Cardiac muscle cell (in vitro differentiated cells and primary cell): Measurements from ENCODE around the gene GNG7. TPM values are rescaled to one million over a fixed set of nuclear protein-coding genes. Genes with fewer than 3 reads are reported as not detected.
"Not testable (repeated sequence)": the region's sequence is repeated elsewhere in the genome, so short reads cannot be mapped to it uniquely, and the experiment has no call there.

Source experiments
- DNase-seq, 2 donors: peaks; one replicate each; pipeline versions ENCODE4 v3.0.0 to v3.0.0-alpha.2; 2010 to 2017; ENCODE audit warnings: low read depth in 1 of 2, low spot score in 1 of 2
- H3K27ac ChIP-seq: fragments of 200-600 bp; sonication (generic); 2 replicates; pipeline ENCODE4 v1.5.1; 2016
- H3K27me3 ChIP-seq: fragments of 200-600 bp; sonication (generic); 2 replicates; pipeline ENCODE4 v1.6.0; 2016; ENCODE audit warnings: control low read depth
- H3K36me3 ChIP-seq: fragments of 200-600 bp; sonication (generic); 2 replicates; pipeline ENCODE4 v1.5.1; 2016; ENCODE audit warnings: control low read depth
- H3K4me1 ChIP-seq: fragments of 200-600 bp; sonication (generic); 2 replicates; pipeline ENCODE4 v1.8.1; 2017; ENCODE audit warnings: low read depth, mild to moderate bottlenecking, mixed run types
- H3K4me3 ChIP-seq: fragments of 200-600 bp; sonication (generic); 2 replicates; pipeline ENCODE4 v1.5.1; 2016; ENCODE audit warnings: mild to moderate bottlenecking
- H3K9me3 ChIP-seq: fragments of 200-600 bp; sonication (generic); 2 replicates; pipeline ENCODE4 v1.5.1; 2017; ENCODE audit warnings: low read depth, mild to moderate bottlenecking, control low read depth
- CTCF ChIP-seq: IDR thresholded peaks from 2 replicates; pipeline ENCODE4 v1.5.1; 2012; ENCODE audit warnings: low read depth, mild to moderate bottlenecking, low read length
- polyA plus RNA-seq: library from polyadenylated mRNA; unstranded; fragments of >200 nt; fragmentation: Nextera tagmentation; extraction: Ambion mirVana; gene quantifications from 2 replicates; pipeline ENCODE4 v1.2.1, GENCODE V29; 2016
- total RNA-seq: library from RNA; depleted of rRNA; stranded (reverse); fragments of >200 nt; gene quantifications from 2 replicates; pipeline ENCODE4 v1.2.3, GENCODE V29; 2016

GNG7 gene
- total and polyA plus RNA-seq, 2 experiments from 2014 or later, result 20.4 to 24.8 TPM

- no peaks in the 10 kb centered on the region for H3K9me3 ChIP-seq
- peak overlapping the region; percentile 97 for H3K27ac ChIP-seq
- no peak for TF ChIP-seq CTCF
- no peaks in the 10 kb centered on the region for H3K27me3 ChIP-seq
- DNase-seq, result peak; percentile 47 to 88
- H3K4me3 ChIP-seq, result peak overlapping the region; percentile 7
- no peaks in the 10 kb centered on the region for H3K36me3 ChIP-seq
- H3K4me1 ChIP-seq, result peaks cover 20% of the 10 kb centered on the region
These were observed 206.7 kb downstream of the GNG7 start for GRCh38 chr19:2495651-2496316.

DNA sequence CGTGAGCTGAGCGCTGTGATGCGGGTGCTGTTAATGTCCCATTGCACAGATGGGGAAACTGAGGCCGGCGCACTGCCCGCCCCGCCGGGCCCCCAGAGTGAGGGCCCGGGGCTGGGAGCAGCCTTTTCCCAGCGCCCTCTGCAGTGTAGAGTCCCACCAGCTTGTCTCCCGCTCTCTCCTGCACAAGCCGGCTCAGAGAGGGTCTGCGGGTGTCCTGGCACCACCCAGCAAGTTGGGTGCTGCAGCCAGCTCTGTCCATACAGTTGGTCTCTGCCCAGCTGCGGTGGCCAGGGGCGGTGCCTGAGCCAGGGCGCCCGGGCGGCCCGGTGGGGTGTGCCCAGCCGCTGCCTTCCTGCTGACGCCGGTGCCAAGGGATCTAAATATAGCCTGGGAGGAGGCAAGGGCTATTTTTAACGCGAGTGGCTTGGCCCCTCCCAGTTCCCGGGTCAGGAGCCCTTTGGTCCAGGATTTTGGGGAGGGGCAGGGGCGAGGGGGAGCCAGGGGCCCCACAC, 207.3 kb downstream of the GNG7 start:
- H3K36me3 ChIP-seq, result no peaks in the 10 kb centered on the region
- H3K27ac ChIP-seq, result peak overlapping the region; percentile 97
- no peaks in the 10 kb centered on the region for H3K27me3 ChIP-seq
- peak overlapping the region; percentile 7 for H3K4me3 ChIP-seq
- DNase-seq, result peak; percentile 70 to 91
- peaks cover 20% of the 10 kb centered on the region for H3K4me1 ChIP-seq
- TF ChIP-seq CTCF, result peak; percentile 6
- no peaks in the 10 kb centered on the region for H3K9me3 ChIP-seq

- no peak for TF ChIP-seq CTCF
- DNase-seq, result peak; percentile 64 to 88
- peak overlapping the region; percentile 7 for H3K4me3 ChIP-seq
- no peaks in the 10 kb centered on the region for H3K36me3 ChIP-seq
- peaks cover 22% of the 10 kb centered on the region for H3K4me1 ChIP-seq
- H3K9me3 ChIP-seq, result no peaks in the 10 kb centered on the region
- H3K27ac ChIP-seq, result peak overlapping the region; percentile 97
- H3K27me3 ChIP-seq, result no peaks in the 10 kb centered on the region
These were observed 207.9 kb downstream of the GNG7 start for GRCh38 chr19:2494447-2495129.

- no peak for TF ChIP-seq CTCF
- H3K36me3 ChIP-seq, result no peaks in the 10 kb centered on the region
- H3K9me3 ChIP-seq, result no peaks in the 10 kb centered on the region
- DNase-seq, result peak in 1 of 2 donors; percentile 49
- H3K4me3 ChIP-seq, result no peak overlapping the region
- peak overlapping the region; percentile 97 for H3K27ac ChIP-seq
- H3K27me3 ChIP-seq, result no peaks in the 10 kb centered on the region
- H3K4me1 ChIP-seq, result peaks cover 24% of the 10 kb centered on the region
These were observed 208.4 kb downstream of the GNG7 start for GRCh38 chr19:2494084-2494446.

GRCh38 chr19:2493448-2493847, 209.0 kb downstream of the GNG7 start:
- DNase-seq, H3K27me3 ChIP-seq, H3K36me3 ChIP-seq, H3K4me3 ChIP-seq, H3K9me3 ChIP-seq: not testable (repeated sequence)
- peaks cover 29% of the 10 kb centered on the region for H3K4me1 ChIP-seq
- H3K27ac ChIP-seq, result peak overlapping the region; percentile 97

DNA sequence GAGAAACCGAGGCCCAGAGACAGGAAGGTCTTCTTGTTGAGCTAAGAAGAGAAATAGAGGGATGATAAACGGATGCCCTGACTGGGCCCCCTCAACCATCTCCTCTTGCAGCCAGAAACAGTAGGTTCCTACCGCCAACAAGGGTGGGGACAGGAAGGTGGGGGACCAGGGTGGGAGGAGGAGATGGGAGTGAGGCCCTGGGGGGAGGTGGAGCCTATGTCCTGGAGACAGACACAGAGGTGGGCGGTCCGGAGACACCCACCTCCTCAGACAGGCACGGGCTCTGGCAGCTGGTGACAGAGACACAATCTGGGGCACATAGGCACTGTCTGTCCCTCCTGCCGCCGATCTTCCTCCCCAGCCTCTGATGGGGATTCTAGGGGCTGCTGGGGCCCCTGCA, 209.6 kb downstream of the GNG7 start:
- Histone ChIP-seq H3K4me3 (no peak overlapping the region), H3K4me1 (peaks cover 29% of the 10 kb centered on the region), H3K36me3 (no peaks in the 10 kb centered on the region), H3K27me3 (no peaks in the 10 kb centered on the region), H3K9me3 (no peaks in the 10 kb centered on the region), H3K27ac (no peak overlapping the region)
- TF ChIP-seq CTCF, result no peak
- DNase-seq, result no peak
